ENCODE data around the gene UTP3. TPM values are rescaled to one million over a fixed set of nuclear protein-coding genes. Genes with fewer than 3 reads are reported as not detected.
"Not testable (repeated sequence)": the region's sequence is repeated elsewhere in the genome, so short reads cannot be mapped to it uniquely, and the experiment has no call there.

UTP3 gene
- total RNA-seq, 1 experiment from 2014 or later = 33.7 TPM

GRCh38 chr4:70688795-70689231 is 481 bp downstream of the UTP3 start:
- H3K4me3 ChIP-seq (replicated peaks in 1 of 2; ENCODE audit: low read depth in 1 of 2, low read length in 2 of 2) = peak overlapping the region; percentile 98 to 99
- no peaks in the 10 kb centered on the region for H3K9me2 ChIP-seq (ENCODE audit: insufficient read depth)
- peaks cover 11 to 22% of the 10 kb centered on the region in 2 experiments for H3K4me1 ChIP-seq (ENCODE audit: control insufficient read depth in 1 of 2, insufficient read depth in 2 of 2, low read length in 2 of 2)
- peaks cover 42% of the 10 kb centered on the region for H3K79me2 ChIP-seq (ENCODE audit: insufficient read depth, low read length)
- TF ChIP-seq JUND (IDR thresholded peaks at IDR 0.05) = no peak
- TF ChIP-seq EGR1 (IDR thresholded peaks at IDR 0.05; ENCODE audit: low read depth) = peak; percentile 44; the same call in 1 of the 2 replicates
- CTCF ChIA-PET = no interaction called here
- no peaks in the 10 kb centered on the region for H3K27me3 ChIP-seq (ENCODE audit: insufficient read depth, low read length)
- peak overlapping the region; percentile 89 for H3K4me2 ChIP-seq (ENCODE audit: low read length)
- no peak for DNase-seq (ENCODE audit: low read depth, low spot score)
- intact Hi-C loops (cut with micrococcal nuclease) = loop anchor here (2.0 to 10.0 kb wide), 5 partner anchors 16 to 306 kb away; partner anchors contain the start of genes DCK and GRSF1
- peaks cover 8 to 16% of the 10 kb centered on the region in 2 experiments; a peak in 3 of 4 replicates for H3K36me3 ChIP-seq (ENCODE audit: control insufficient read depth in 1 of 2, insufficient read depth in 2 of 2, low read length in 2 of 2)
- RAD21 ChIA-PET (ENCODE audit: low non-redundant PET in 1 of 2, low total read pairs in 2 of 2, uncharacterized antibody in 2 of 2, unreplicated experiment in 2 of 2) = no interaction called here
- H3K9me3 ChIP-seq (ENCODE audit: control insufficient read depth in 1 of 2, insufficient read depth in 1 of 2, low read depth in 1 of 2, low read length in 2 of 2) = no peaks in the 10 kb centered on the region
- H2AFZ ChIP-seq (ENCODE audit: low read depth, low read length, poor library complexity, severe bottlenecking) = no peak overlapping the region
- peak overlapping the region; percentile 95 for H3K9ac ChIP-seq (ENCODE audit: low read length)
- peaks cover 4% of the 10 kb centered on the region; the same call in 1 of the 2 replicates for H4K20me1 ChIP-seq (ENCODE audit: insufficient read depth)
- POLR2A ChIA-PET = interaction anchor here (1.7 kb wide), 1 partner anchor 11 kb away, joined by 3 read pairs; no protein-coding TSS in a partner anchor
- ATAC-seq = peak; percentile 21
- peak overlapping the region; percentile 86 for H3K27ac ChIP-seq (ENCODE audit: low read depth, low read length)
- BruUV-seq (replicated peaks) = no TSS peak

GRCh38 chr4:70691661-70692060 is 3.3 kb downstream of the UTP3 start:
- intact Hi-C loops (cut with micrococcal nuclease) = no loop called here
- TF ChIP-seq JUND (IDR thresholded peaks at IDR 0.05) (no peak), EZH2phosphoT487 (IDR thresholded peaks at IDR 0.05; ENCODE audit: borderline replicate concordance) (no peak)

DNA sequence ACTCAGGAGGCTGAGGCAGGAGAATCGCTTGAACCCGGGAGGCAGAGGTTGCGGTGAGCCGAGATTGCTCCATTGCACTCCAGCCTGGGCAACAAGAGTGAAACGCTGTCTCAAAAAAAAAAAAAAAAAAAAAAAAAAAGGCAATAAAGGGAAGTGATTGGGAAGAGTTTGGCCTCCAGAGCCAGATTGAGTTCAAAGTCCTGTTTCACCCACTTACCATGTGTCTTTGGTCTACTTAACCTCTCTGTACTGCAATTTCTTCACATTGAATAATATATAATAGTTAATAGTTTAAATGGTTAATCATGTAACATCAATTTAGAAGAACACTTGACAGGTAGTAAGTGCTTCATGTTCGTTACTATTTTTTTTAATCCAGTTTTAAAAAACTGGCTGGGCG is 6.3 kb downstream of the UTP3 start:
- H3K27me3 ChIP-seq (ENCODE audit: insufficient read depth, low read length); CTCF ChIA-PET; H2AFZ ChIP-seq (ENCODE audit: low read depth, low read length, poor library complexity, severe bottlenecking); ATAC-seq; BruUV-seq (replicated peaks); RAD21 ChIA-PET (ENCODE audit: low non-redundant PET in 1 of 2, low total read pairs in 2 of 2, uncharacterized antibody in 2 of 2, unreplicated experiment in 2 of 2); H3K9me2 ChIP-seq (ENCODE audit: insufficient read depth); H3K4me2 ChIP-seq (ENCODE audit: low read length); DNase-seq (ENCODE audit: low read depth, low spot score); intact Hi-C loops (cut with micrococcal nuclease); H3K4me3 ChIP-seq (replicated peaks in 1 of 2; ENCODE audit: low read depth in 1 of 2, low read length in 2 of 2); H3K27ac ChIP-seq (ENCODE audit: low read depth, low read length); H3K9me3 ChIP-seq (ENCODE audit: control insufficient read depth in 1 of 2, insufficient read depth in 1 of 2, low read depth in 1 of 2, low read length in 2 of 2); H3K9ac ChIP-seq (ENCODE audit: low read length); H4K20me1 ChIP-seq (ENCODE audit: insufficient read depth): not testable (repeated sequence)
- peaks cover 29% of the 10 kb centered on the region for H3K79me2 ChIP-seq (ENCODE audit: insufficient read depth, low read length)
- POLR2A ChIA-PET = interaction anchor here (2.4 kb wide), 1 partner anchor 9 kb away, joined by 11 read pairs; no protein-coding TSS in a partner anchor
- H3K36me3 ChIP-seq (ENCODE audit: control insufficient read depth in 1 of 2, insufficient read depth in 2 of 2, low read length in 2 of 2) = peaks cover 8 to 12% of the 10 kb centered on the region in 2 experiments; a peak in 3 of 4 replicates
- peaks cover 7 to 14% of the 10 kb centered on the region in 2 experiments for H3K4me1 ChIP-seq (ENCODE audit: control insufficient read depth in 1 of 2, insufficient read depth in 2 of 2, low read length in 2 of 2)

More at GRCh38 chr4:70691661-70692060, 3.3 kb downstream of the UTP3 start:
- H3K79me2 ChIP-seq (ENCODE audit: insufficient read depth, low read length) = peaks cover 42% of the 10 kb centered on the region
- POLR2A ChIA-PET = no interaction called here
- H3K4me1 ChIP-seq (ENCODE audit: control insufficient read depth in 1 of 2, insufficient read depth in 2 of 2, low read length in 2 of 2) = peaks cover 11 to 23% of the 10 kb centered on the region in 2 experiments
- no peaks in the 10 kb centered on the region for H3K9me3 ChIP-seq (ENCODE audit: control insufficient read depth in 1 of 2, insufficient read depth in 1 of 2, low read depth in 1 of 2, low read length in 2 of 2)
- no peak for ATAC-seq
- H2AFZ ChIP-seq (ENCODE audit: low read depth, low read length, poor library complexity, severe bottlenecking) = no peak overlapping the region
- no peak for DNase-seq (ENCODE audit: low read depth, low spot score)
- no peak overlapping the region for H3K9ac ChIP-seq (ENCODE audit: low read length)
- CTCF ChIA-PET = no interaction called here
- no peaks in the 10 kb centered on the region for H3K27me3 ChIP-seq (ENCODE audit: insufficient read depth, low read length)
- RAD21 ChIA-PET (ENCODE audit: low non-redundant PET in 1 of 2, low total read pairs in 2 of 2, uncharacterized antibody in 2 of 2, unreplicated experiment in 2 of 2) = no interaction called here
- no TSS peak for BruUV-seq (replicated peaks)
- H3K4me2 ChIP-seq (ENCODE audit: low read length) = no peak overlapping the region
- peaks cover 8 to 16% of the 10 kb centered on the region in 2 experiments; a peak in 3 of 4 replicates for H3K36me3 ChIP-seq (ENCODE audit: control insufficient read depth in 1 of 2, insufficient read depth in 2 of 2, low read length in 2 of 2)
- H4K20me1 ChIP-seq (ENCODE audit: insufficient read depth) = peaks cover 4% of the 10 kb centered on the region; the same call in 1 of the 2 replicates
- H3K4me3 ChIP-seq (replicated peaks in 1 of 2; ENCODE audit: low read depth in 1 of 2, low read length in 2 of 2) = no peak overlapping the region
- H3K9me2 ChIP-seq (ENCODE audit: insufficient read depth) = no peaks in the 10 kb centered on the region
- H3K27ac ChIP-seq (ENCODE audit: low read depth, low read length) = no peak overlapping the region

DNA sequence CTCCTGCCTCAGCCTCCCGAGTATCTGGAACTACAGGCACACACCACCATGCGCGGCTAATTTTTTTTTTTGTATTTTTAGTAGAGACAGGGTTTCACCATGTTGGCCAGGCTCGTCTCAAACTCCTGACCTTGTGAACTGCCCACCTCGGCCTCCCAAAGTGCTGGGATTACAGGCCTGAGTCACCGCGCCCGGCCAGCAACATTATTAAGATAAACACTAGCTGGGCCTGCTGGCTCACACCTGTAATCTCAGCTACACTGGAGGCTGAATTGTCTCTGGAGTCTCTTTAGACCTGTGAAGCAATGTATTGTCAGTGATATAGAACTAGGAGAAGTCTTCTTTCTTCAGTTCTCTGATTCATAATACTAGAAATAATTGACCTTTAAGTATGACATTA is 10.1 kb downstream of the UTP3 start:
- not testable (repeated sequence) for DNase-seq (ENCODE audit: low read depth, low spot score)

More for the DNA sequence above, 10.1 kb downstream of the UTP3 start:
- H3K4me2 ChIP-seq (ENCODE audit: low read length); H3K9me3 ChIP-seq (ENCODE audit: control insufficient read depth in 1 of 2, insufficient read depth in 1 of 2, low read depth in 1 of 2, low read length in 2 of 2); H3K27ac ChIP-seq (ENCODE audit: low read depth, low read length); H3K36me3 ChIP-seq (ENCODE audit: control insufficient read depth in 1 of 2, insufficient read depth in 2 of 2, low read length in 2 of 2); H3K9ac ChIP-seq (ENCODE audit: low read length); H3K27me3 ChIP-seq (ENCODE audit: insufficient read depth, low read length); H3K79me2 ChIP-seq (ENCODE audit: insufficient read depth, low read length); H2AFZ ChIP-seq (ENCODE audit: low read depth, low read length, poor library complexity, severe bottlenecking); H3K4me3 ChIP-seq (replicated peaks in 1 of 2; ENCODE audit: low read depth in 1 of 2, low read length in 2 of 2); H4K20me1 ChIP-seq (ENCODE audit: insufficient read depth); BruUV-seq (replicated peaks); ATAC-seq; intact Hi-C loops (cut with micrococcal nuclease); CTCF ChIA-PET; POLR2A ChIA-PET; RAD21 ChIA-PET (ENCODE audit: low non-redundant PET in 1 of 2, low total read pairs in 2 of 2, uncharacterized antibody in 2 of 2, unreplicated experiment in 2 of 2); H3K9me2 ChIP-seq (ENCODE audit: insufficient read depth): not testable (repeated sequence)
- H3K4me1 ChIP-seq (ENCODE audit: control insufficient read depth in 1 of 2, insufficient read depth in 2 of 2, low read length in 2 of 2) = peaks cover 9 to 14% of the 10 kb centered on the region in 2 experiments

Measured in HCT116 (cell line).